Uterus (tissue), 4 donors: ENCODE results near the gene CBARP. TPM values are rescaled to one million over a fixed set of nuclear protein-coding genes. Genes with fewer than 3 reads are reported as not detected.

Source experiments
- DNase-seq, 2 donors: peaks; one replicate each; pipeline ENCODE4 v3.0.0-alpha.2; 2019 to 2020
- H3K27ac ChIP-seq, 2 donors: fragments of 200-600 bp; sonication (generic); 1 replicate in 1 of 2; 2 replicates in 1 of 2; pipeline ENCODE4 v1.5.1; 2016 to 2018
- H3K27me3 ChIP-seq, 2 donors: fragments of 200-600 bp; sonication (generic); one replicate each; pipeline ENCODE4 v1.5.1; 2018 to 2019; ENCODE audit warnings: control low read depth in 1 of 2
- H3K36me3 ChIP-seq, 2 donors: fragments of 200-600 bp; sonication (generic); one replicate each; pipeline ENCODE4 v1.5.1; 2019; ENCODE audit warnings: control low read depth in 1 of 2
- H3K4me1 ChIP-seq, 2 donors: fragments of 200-600 bp; sonication (generic); one replicate each; pipeline ENCODE4 v1.5.1; 2018 to 2019; ENCODE audit warnings: control low read depth in 1 of 2
- H3K4me3 ChIP-seq, 2 donors: fragments of 200-600 bp; sonication (generic); 1 replicate in 1 of 2; 2 replicates in 1 of 2; pipeline ENCODE4 v1.5.1; 2018 to 2019; ENCODE audit warnings: mild to moderate bottlenecking in 1 of 2
- H3K9me3 ChIP-seq, 2 donors: fragments of 200-600 bp; sonication (generic); one replicate each; pipeline ENCODE4 v1.5.1; 2019; ENCODE audit warnings: control low read depth in 1 of 2
- POLR2A ChIP-seq, 2 donors: fragments of 450-650 bp; IDR thresholded peaks; one replicate each; pipeline ENCODE4 v1.6.1; 2016; ENCODE audit warnings: antibody characterized with exemption in 2 of 2, mild to moderate bottlenecking in 1 of 2, moderate library complexity in 1 of 2
- intact Hi-C: fragments of 100-400 bp; cut with DNase I; formaldehyde crosslinking; loops from one replicate; pipeline ENCODE4 v1.15.1; 2023; ENCODE audit warnings: low total_unique reads
- total RNA-seq, 4 donors: library from RNA; depleted of rRNA in 3 of 4; stranded (reverse); fragments of >200 nt in 3 of 4; gene quantifications; one replicate each; pipeline versions ENCODE4 v1.1.0 to v1.2.4, GENCODE V29; 2014 to 2023
- TF ChIP-seq, protein P1 (sequence below), 4 experiments: fragments of 200-600 bp in 2 of 4; fragments of 450-650 bp in 2 of 4; sonication (generic) in 2 of 4; IDR thresholded peaks; one replicate each; pipeline ENCODE4 v1.5.1; 2016 to 2019; ENCODE audit warnings: antibody characterized with exemption in 4 of 4, mild to moderate bottlenecking in 2 of 4, moderate library complexity in 1 of 4
- donor health status: DM: yes; HTN: yes; CAD: no.

The CBARP gene
- total RNA-seq, 4 donors from 2014 or later, result 0.26 to 1.5 (median 1.0) TPM; not detected in 1

DNA sequence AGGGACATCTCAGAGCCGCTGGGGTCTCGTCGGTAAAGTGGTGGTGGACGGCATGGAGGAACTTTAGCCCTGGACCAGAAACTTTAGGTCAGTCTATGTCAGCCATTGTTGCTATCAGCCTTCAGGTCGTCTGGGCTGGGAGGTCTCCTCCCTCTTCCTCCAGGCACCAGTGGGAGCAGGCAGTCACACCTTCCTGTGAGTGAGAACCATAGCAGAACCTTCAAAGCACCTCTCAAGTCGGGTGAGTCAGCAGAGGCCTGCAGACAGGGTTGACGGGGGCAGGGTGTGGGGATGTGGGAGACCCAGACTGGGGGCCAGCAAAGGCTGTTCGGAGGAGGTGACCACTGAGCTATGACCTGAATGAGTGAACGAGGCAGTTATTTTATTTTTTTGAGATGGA is 48.4 kb downstream of the CBARP start:
- Histone ChIP-seq H3K27me3 (no peaks in the 10 kb centered on the region), H3K4me3 (no peak overlapping the region), H3K4me1 (no peaks in the 10 kb centered on the region), H3K27ac (no peak overlapping the region), H3K9me3 (no peaks in the 10 kb centered on the region), H3K36me3 (no peaks in the 10 kb centered on the region)
- intact Hi-C loops, result no loop called here
- TF ChIP-seq, protein P1, sequence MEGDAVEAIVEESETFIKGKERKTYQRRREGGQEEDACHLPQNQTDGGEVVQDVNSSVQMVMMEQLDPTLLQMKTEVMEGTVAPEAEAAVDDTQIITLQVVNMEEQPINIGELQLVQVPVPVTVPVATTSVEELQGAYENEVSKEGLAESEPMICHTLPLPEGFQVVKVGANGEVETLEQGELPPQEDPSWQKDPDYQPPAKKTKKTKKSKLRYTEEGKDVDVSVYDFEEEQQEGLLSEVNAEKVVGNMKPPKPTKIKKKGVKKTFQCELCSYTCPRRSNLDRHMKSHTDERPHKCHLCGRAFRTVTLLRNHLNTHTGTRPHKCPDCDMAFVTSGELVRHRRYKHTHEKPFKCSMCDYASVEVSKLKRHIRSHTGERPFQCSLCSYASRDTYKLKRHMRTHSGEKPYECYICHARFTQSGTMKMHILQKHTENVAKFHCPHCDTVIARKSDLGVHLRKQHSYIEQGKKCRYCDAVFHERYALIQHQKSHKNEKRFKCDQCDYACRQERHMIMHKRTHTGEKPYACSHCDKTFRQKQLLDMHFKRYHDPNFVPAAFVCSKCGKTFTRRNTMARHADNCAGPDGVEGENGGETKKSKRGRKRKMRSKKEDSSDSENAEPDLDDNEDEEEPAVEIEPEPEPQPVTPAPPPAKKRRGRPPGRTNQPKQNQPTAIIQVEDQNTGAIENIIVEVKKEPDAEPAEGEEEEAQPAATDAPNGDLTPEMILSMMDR (IDR thresholded peaks at IDR 0.05), result no peak
- TF ChIP-seq POLR2A (IDR thresholded peaks at IDR 0.05), result no peak
- DNase-seq, result no peak

DNA sequence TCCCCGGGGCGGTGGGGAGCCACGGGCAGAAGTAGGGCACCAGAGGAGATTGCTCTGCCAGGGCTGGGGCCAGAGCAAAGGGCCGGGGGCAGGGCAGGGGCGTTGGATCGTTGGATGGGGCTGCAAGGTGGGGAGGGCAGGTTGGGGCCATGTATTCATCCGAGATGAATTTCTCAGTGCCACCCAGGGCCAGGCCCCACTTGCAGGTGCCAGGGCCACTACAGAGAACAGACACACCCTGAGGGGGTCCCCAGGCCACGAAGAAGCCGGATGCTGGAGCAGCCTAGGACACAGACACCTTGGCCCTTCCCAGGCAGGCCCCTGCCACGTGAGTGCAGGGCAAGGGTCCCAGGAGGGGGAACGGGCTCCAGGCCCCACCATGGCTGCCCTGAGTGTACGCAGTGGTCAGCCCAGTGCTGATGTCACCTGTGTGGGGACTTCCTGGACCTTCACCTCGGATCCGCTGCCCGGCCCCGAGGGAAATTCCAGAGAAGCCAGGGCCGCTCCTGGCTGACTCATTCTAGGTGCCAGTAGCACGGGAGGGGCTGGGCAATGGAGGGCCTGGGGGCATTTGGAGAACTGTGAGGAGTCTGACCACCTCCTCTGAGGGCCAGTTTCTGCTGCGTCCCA is 54.1 kb downstream of the CBARP start:
- no peak overlapping the region for H3K27ac ChIP-seq
- H3K36me3 ChIP-seq, result no peaks in the 10 kb centered on the region
- TF ChIP-seq, protein P1 (IDR thresholded peaks at IDR 0.05), result no peak
- no peak for TF ChIP-seq POLR2A (IDR thresholded peaks at IDR 0.05)
- intact Hi-C loops, result no loop called here
- no peaks in the 10 kb centered on the region for H3K27me3 ChIP-seq
- H3K4me3 ChIP-seq, result no peak overlapping the region
- DNase-seq, result no peak
- no peaks in the 10 kb centered on the region for H3K9me3 ChIP-seq
- H3K4me1 ChIP-seq, result no peaks in the 10 kb centered on the region

DNA sequence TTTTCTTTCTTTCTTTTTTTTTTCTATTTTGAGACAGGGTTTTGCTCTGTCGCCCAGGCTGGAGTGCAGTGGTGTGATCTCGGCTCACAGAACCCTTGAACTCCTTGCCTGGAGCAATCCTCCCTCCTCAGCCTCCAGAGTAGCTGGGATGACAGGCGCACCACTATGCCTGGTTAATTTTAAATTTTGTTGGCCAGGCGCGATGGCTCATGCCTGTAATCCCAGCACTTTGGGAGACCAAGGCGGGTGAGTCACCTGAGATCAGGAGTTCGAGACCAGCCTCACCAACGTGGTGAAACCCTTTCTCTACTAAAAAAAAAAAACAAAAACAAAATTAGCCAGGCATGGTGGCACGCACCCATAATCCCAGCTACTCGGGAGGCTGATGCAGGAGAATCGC is 55.1 kb downstream of the CBARP start:
- TF ChIP-seq, protein P1 (IDR thresholded peaks at IDR 0.05), result no peak
- TF ChIP-seq POLR2A (IDR thresholded peaks at IDR 0.05), result no peak
- DNase-seq, result no peak
- no peaks in the 10 kb centered on the region for H3K4me1 ChIP-seq
- no peak overlapping the region for H3K4me3 ChIP-seq
- H3K27ac ChIP-seq, result no peak overlapping the region
- H3K9me3 ChIP-seq, result no peaks in the 10 kb centered on the region
- intact Hi-C loops, result no loop called here
- no peaks in the 10 kb centered on the region for H3K27me3 ChIP-seq
- H3K36me3 ChIP-seq, result no peaks in the 10 kb centered on the region

DNA sequence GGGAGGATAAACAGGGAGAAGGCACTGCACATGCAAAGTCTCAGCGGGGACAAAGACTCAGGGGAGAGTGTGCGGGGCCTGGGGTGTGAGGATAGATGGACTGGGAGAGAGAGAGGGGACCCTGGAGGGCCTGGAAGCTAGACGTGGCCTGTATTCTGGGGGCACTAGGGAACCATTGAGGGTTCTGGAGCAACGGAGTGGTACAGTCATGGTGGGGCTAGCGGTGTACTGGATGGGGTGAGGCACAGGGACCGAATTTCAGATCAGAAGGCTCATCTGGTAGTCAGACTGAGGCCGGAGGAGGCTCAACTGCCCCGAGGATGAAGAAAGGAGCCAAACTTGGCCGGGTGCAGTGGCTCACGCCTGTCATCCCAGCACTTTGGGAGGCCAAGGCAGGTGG is 55.7 kb downstream of the CBARP start:
- Histone ChIP-seq H3K4me1 (no peaks in the 10 kb centered on the region), H3K9me3 (no peaks in the 10 kb centered on the region), H3K27me3 (no peaks in the 10 kb centered on the region), H3K27ac (no peak overlapping the region), H3K36me3 (no peaks in the 10 kb centered on the region), H3K4me3 (no peak overlapping the region)
- TF ChIP-seq POLR2A (IDR thresholded peaks at IDR 0.05), result no peak
- TF ChIP-seq, protein P1 (IDR thresholded peaks at IDR 0.05), result no peak
- intact Hi-C loops, result no loop called here
- DNase-seq, result no peak

DNA sequence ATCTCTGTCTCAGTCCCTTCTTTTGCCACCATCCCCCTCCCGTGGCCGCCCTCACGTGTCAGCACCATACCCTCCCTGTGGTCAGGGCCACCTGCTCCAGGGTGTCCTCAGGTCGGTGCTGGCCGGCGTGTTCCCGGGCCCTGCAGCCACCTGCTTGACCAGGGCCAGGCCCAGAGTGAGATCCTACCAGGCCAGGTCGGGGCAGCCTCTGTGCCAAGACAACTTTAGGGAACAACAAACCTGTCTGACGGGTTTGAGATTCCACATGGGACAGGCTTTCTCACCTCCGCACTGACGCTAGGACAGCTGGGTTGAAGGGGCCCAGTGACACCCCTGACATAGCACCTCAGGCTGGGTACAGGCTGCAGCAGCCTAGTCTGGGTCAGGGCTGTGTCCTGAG is 56.2 kb downstream of the CBARP start:
- intact Hi-C loops, result no loop called here
- TF ChIP-seq, protein P1 (IDR thresholded peaks at IDR 0.05), result no peak
- TF ChIP-seq POLR2A (IDR thresholded peaks at IDR 0.05), result no peak

More for the DNA sequence above, 56.2 kb downstream of the CBARP start:
- Histone ChIP-seq H3K27ac (no peak overlapping the region), H3K27me3 (no peaks in the 10 kb centered on the region), H3K4me1 (no peaks in the 10 kb centered on the region), H3K4me3 (no peak overlapping the region), H3K9me3 (no peaks in the 10 kb centered on the region), H3K36me3 (no peaks in the 10 kb centered on the region)
- DNase-seq, result no peak

Other genes starting within 250 kb of the CBARP start
- under 1 TPM in 1 of 4 donors, not detected in 3; 0.48 TPM for gene GRIN3B, start 237.6 kb downstream of the CBARP start, total RNA-seq
- gene TMEM259, start 216.9 kb downstream of the CBARP start, total RNA-seq, result 100 to 1,000 TPM in 1 of 4 donors, 10 to 100 TPM in 3; 47.4 to 164 (median 56.9) TPM
- not detected for gene RNU6-2, start 216.5 kb downstream of the CBARP start, total RNA-seq
- 100 to 1,000 TPM in 2 of 4 donors, 10 to 100 TPM in 2; 14.3 to 186 (median 88.5) TPM for gene CNN2, start 211.4 kb downstream of the CBARP start, total RNA-seq
- 10 to 100 TPM in 1 of 4 donors, 1 to 10 TPM in 2, under 1 TPM in 1; 0.59 to 10.4 (median 2.7) TPM for gene ABCA7, start 197.9 kb downstream of the CBARP start, total RNA-seq
- 100 to 1,000 TPM in 1 of 4 donors, 1 to 10 TPM in 3; 4.1 to 154 (median 8.6) TPM for gene ARHGAP45, start 170.8 kb downstream of the CBARP start, total RNA-seq
- gene POLR2E, start 142.6 kb downstream of the CBARP start, total RNA-seq, result 100 to 1,000 TPM in 1 of 4 donors, 10 to 100 TPM in 3; 13.6 to 112 (median 59.8) TPM
- 100 to 1,000 TPM in 3 of 4 donors, 10 to 100 TPM in 1; 68.2 to 357 (median 163) TPM for gene GPX4, start 134.0 kb downstream of the CBARP start, total RNA-seq
- gene SBNO2, start 63.7 kb downstream of the CBARP start, total RNA-seq, result 100 to 1,000 TPM in 1 of 4 donors, 10 to 100 TPM in 1, 1 to 10 TPM in 2; 4.4 to 107 (median 10.7) TPM
- 10 to 100 TPM; 17.4 to 62.8 (median 43.3) TPM for gene STK11, start 32.2 kb downstream of the CBARP start, total RNA-seq
- 100 to 1,000 TPM in 2 of 4 donors, 10 to 100 TPM in 1, 1 to 10 TPM in 1; 4.7 to 164 (median 68.9) TPM for gene ATP5F1D, start 3.7 kb upstream of the CBARP start, total RNA-seq
- 100 to 1,000 TPM in 1 of 4 donors, 10 to 100 TPM in 2, under 1 TPM in 1; 0.77 to 108 (median 15.0) TPM for gene MIDN, start 10.6 kb upstream of the CBARP start, total RNA-seq
- 100 to 1,000 TPM; 235 to 950 (median 535) TPM for gene CIRBP, start 31.3 kb upstream of the CBARP start, total RNA-seq
- gene FAM174C, start 37.5 kb upstream of the CBARP start, total RNA-seq, result 10 to 100 TPM in 2 of 4 donors, 1 to 10 TPM in 2; 2.1 to 24.3 (median 7.1) TPM
- gene EFNA2, start 47.9 kb upstream of the CBARP start, total RNA-seq, result under 1 TPM in 1 of 4 donors, not detected in 3; 0.76 TPM
- gene NDUFS7, start 145.9 kb upstream of the CBARP start, total RNA-seq, result 10 to 100 TPM; 39.2 to 65.5 (median 42.1) TPM
- gene GAMT, start 163.5 kb upstream of the CBARP start, total RNA-seq, result 10 to 100 TPM in 2 of 4 donors, 1 to 10 TPM in 2; 3.3 to 14.4 (median 8.4) TPM
- 100 to 1,000 TPM in 1 of 4 donors, 10 to 100 TPM in 1, 1 to 10 TPM in 2; 1.2 to 102 (median 23.8) TPM for gene DAZAP1, start 169.6 kb upstream of the CBARP start, total RNA-seq
- gene RPS15, start 200.4 kb upstream of the CBARP start, total RNA-seq, result 1,000 to 10,000 TPM in 3 of 4 donors, 100 to 1,000 TPM in 1; 648 to 5,728 (median 1,854) TPM
- gene APC2, start 212.1 kb upstream of the CBARP start, total RNA-seq, result 1 to 10 TPM in 1 of 4 donors, under 1 TPM in 2, not detected in 1; 0.12 to 3.5 (median 0.77) TPM
- gene C19orf25, start 241.2 kb upstream of the CBARP start, total RNA-seq, result 10 to 100 TPM; 17.7 to 32.9 (median 28.9) TPM